H4 (cell line): ENCODE data around the gene KHSRP. TPM values are rescaled to one million over a fixed set of nuclear protein-coding genes. Genes with fewer than 3 reads are reported as not detected.

ENCODE experiments used
- DNase-seq: peaks from one replicate; pipeline ENCODE4 v3.0.0-alpha.2; 2015; ENCODE audit warnings: low spot score
- total RNA-seq: library from RNA; depleted of rRNA; stranded (reverse); fragments of >200 nt; shearing (Covaris generic); gene quantifications from 2 replicates; pipeline ENCODE4 v1.2.3, GENCODE V29; 2014; rRNA removed

Gene KHSRP
- total RNA-seq = 48.5 and 54.7 TPM in 2 replicates

GRCh38 chr19:6424195-6424938 lies at the start of gene KHSRP:
Gene KHSRP (minus strand): TSS chr19:6424811. CDS start chr19:6424701, 110 bp downstream.
- DNase-seq = no peak

GRCh38 chr19:6473647-6474046 lies 49.0 kb upstream of the KHSRP start:
- DNase-seq = no peak

GRCh38 chr19:6472713-6473112 lies 48.1 kb upstream of the KHSRP start:
- DNase-seq = no peak

- DNase-seq = no peak
Observed at GRCh38 chr19:6471076-6471475, 46.5 kb upstream of the KHSRP start.

- DNase-seq = no peak
Observed at GRCh38 chr19:6470173-6470572, 45.6 kb upstream of the KHSRP start.

- no peak for DNase-seq
Observed at GRCh38 chr19:6467384-6467783, 42.8 kb upstream of the KHSRP start.

GRCh38 chr19:6466526-6467248 lies 42.1 kb upstream of the KHSRP start:
- no peak for DNase-seq

GRCh38 chr19:6465663-6466062 lies 41.1 kb upstream of the KHSRP start:
- DNase-seq = no peak

GRCh38 chr19:6465006-6465405 lies 40.4 kb upstream of the KHSRP start:
- DNase-seq = no peak

- DNase-seq = no peak
Observed at GRCh38 chr19:6464070-6464873, 39.7 kb upstream of the KHSRP start, which contains the start of gene CRB3. Gene CRB3 (plus strand): TSS chr19:6464271. CDS start chr19:6464702, 431 bp downstream.

- peak; percentile 92 for DNase-seq
Observed at GRCh38 chr19:6460099-6460884, 35.7 kb upstream of the KHSRP start.

GRCh38 chr19:6459262-6460098 lies 34.9 kb upstream of the KHSRP start, which contains the start of gene SLC25A23:
Gene SLC25A23 (minus strand): TSS chr19:6459792. CDS start chr19:6459628, 164 bp downstream.
- DNase-seq = peak; percentile 53

- DNase-seq = no peak
Observed at GRCh38 chr19:6458695-6459261, 34.2 kb upstream of the KHSRP start.

GRCh38 chr19:6457958-6458694 lies 33.5 kb upstream of the KHSRP start:
- DNase-seq = no peak

GRCh38 chr19:6455924-6456323 lies 31.3 kb upstream of the KHSRP start:
- no peak for DNase-seq

GRCh38 chr19:6453951-6454565 lies 29.4 kb upstream of the KHSRP start:
- DNase-seq = no peak

- DNase-seq = no peak
Observed at GRCh38 chr19:6452899-6453298, 28.3 kb upstream of the KHSRP start.

GRCh38 chr19:6452223-6452614 lies 27.6 kb upstream of the KHSRP start:
- DNase-seq = no peak
